Cardiac fibroblast (primary cell): ENCODE measurements around the gene HHAT.

Experiments
- DNase-seq, 2 donors: peaks; one replicate each; pipeline versions ENCODE4 v3.0.0 to v3.0.0-alpha.2; 2010; ENCODE audit warnings: low read depth in 2 of 2
- H3K4me3 ChIP-seq, 2 donors: replicated peaks in 1 of 2; 1 replicate in 1 of 2; 2 replicates in 1 of 2; pipeline ENCODE4 v1.5.1; 2011; ENCODE audit warnings: low read depth in 2 of 2, low read length in 2 of 2, mild to moderate bottlenecking in 2 of 2, moderate library complexity in 1 of 2
- CTCF ChIP-seq: IDR thresholded peaks from one replicate; pipeline ENCODE4 v1.5.1; 2011; ENCODE audit warnings: low read depth, mild to moderate bottlenecking, low read length, inconsistent platforms

The HHAT gene

GRCh38 chr1:210496063-210496462, 167.4 kb downstream of the HHAT start:
- no peak for TF ChIP-seq CTCF
- peak; percentile 3 to 25 for DNase-seq

GRCh38 chr1:210499956-210500355, 171.3 kb downstream of the HHAT start:
- DNase-seq: no peak

More at GRCh38 chr1:210496063-210496462, 167.4 kb downstream of the HHAT start:
- H3K4me3 ChIP-seq: no peak overlapping the region

GRCh38 chr1:210500831-210501230, 172.1 kb downstream of the HHAT start:
- no peak overlapping the region for H3K4me3 ChIP-seq
- DNase-seq: no peak
- TF ChIP-seq CTCF: no peak

More at GRCh38 chr1:210499956-210500355, 171.3 kb downstream of the HHAT start:
- TF ChIP-seq CTCF: no peak
- H3K4me3 ChIP-seq: no peak overlapping the region

GRCh38 chr1:210504286-210504685, 175.6 kb downstream of the HHAT start:
- H3K4me3 ChIP-seq: no peak overlapping the region
- no peak for DNase-seq
- TF ChIP-seq CTCF: no peak

GRCh38 chr1:210505601-210506496, 177.1 kb downstream of the HHAT start:
- DNase-seq: no peak
- TF ChIP-seq CTCF: no peak

GRCh38 chr1:210506689-210507088, 178.0 kb downstream of the HHAT start:
- no peak for DNase-seq
- TF ChIP-seq CTCF: no peak
- no peak overlapping the region for H3K4me3 ChIP-seq

More at GRCh38 chr1:210505601-210506496, 177.1 kb downstream of the HHAT start:
- no peak overlapping the region for H3K4me3 ChIP-seq
